HG03432 (cell line): ENCODE results near the gene STK40.
A peak's percentile ranks its signal among the peaks of the same experiment; 100 is the strongest.

Source experiments
- ATAC-seq: cut with Tn5 transposase; IDR thresholded peaks from one replicate; pipeline ENCODE4 v1.9.1; 2021; ENCODE audit warnings: mild to moderate bottlenecking, moderate library complexity; ENCODE audit not compliant: unreplicated experiment

Gene STK40

GRCh38 chr1:36398370-36398977 lies 12.8 kb upstream of the STK40 start:
- no peak for ATAC-seq

GRCh38 chr1:36397378-36398230 lies 11.9 kb upstream of the STK40 start, which contains the start of gene LSM10:
Gene LSM10, minus strand, starts transcription at chr1:36397908. Its CDS starts 3,779 bp downstream, at chr1:36394129.
- ATAC-seq: peak; percentile 91

GRCh38 chr1:36397083-36397377 lies 11.3 kb upstream of the STK40 start:
- ATAC-seq: no peak

GRCh38 chr1:36396359-36396758 lies 10.6 kb upstream of the STK40 start:
- no peak for ATAC-seq

- ATAC-seq: no peak
These were observed 8.0 kb upstream of the STK40 start for GRCh38 chr1:36393686-36394085.

- no peak for ATAC-seq
These were observed 7.1 kb upstream of the STK40 start for GRCh38 chr1:36392836-36393235.

GRCh38 chr1:36391271-36391670 lies 5.5 kb upstream of the STK40 start:
- no peak for ATAC-seq

- no peak for ATAC-seq
These were observed 4.7 kb upstream of the STK40 start for GRCh38 chr1:36390411-36390810.

- ATAC-seq: no peak
These were observed 4.3 kb upstream of the STK40 start for GRCh38 chr1:36389999-36390398.

- ATAC-seq: no peak
These were observed 3.5 kb upstream of the STK40 start for GRCh38 chr1:36389261-36389660.

- no peak for ATAC-seq
These were observed 1.6 kb upstream of the STK40 start for GRCh38 chr1:36387141-36387949.

GRCh38 chr1:36386265-36387140 lies 779 bp upstream of the STK40 start:
- ATAC-seq: peak; percentile 47

- ATAC-seq: no peak
These were observed 948 bp downstream of the STK40 start for GRCh38 chr1:36384542-36385409.

- ATAC-seq: no peak
These were observed 2.5 kb downstream of the STK40 start for GRCh38 chr1:36383240-36383639.

- no peak for ATAC-seq
These were observed 3.1 kb downstream of the STK40 start for GRCh38 chr1:36382669-36383068.

GRCh38 chr1:36382231-36382630 lies 3.5 kb downstream of the STK40 start:
- ATAC-seq: no peak

GRCh38 chr1:36381405-36381804 lies 4.3 kb downstream of the STK40 start:
- ATAC-seq: no peak

- no peak for ATAC-seq
These were observed 4.9 kb downstream of the STK40 start for GRCh38 chr1:36380782-36381181.

- ATAC-seq: no peak
These were observed 5.5 kb downstream of the STK40 start for GRCh38 chr1:36380143-36380619.
